DOHH2 (cell line): ENCODE measurements around the gene SLC7A5.
A peak's percentile ranks its signal among the peaks of the same experiment; 100 is the strongest.

Experiments used
- H3F3A ChIP-seq: fragments of 200-600 bp; sonication (generic), shearing (Covaris generic); 2 replicates; pipeline ENCODE4 v1.6.0; 2016; ENCODE audit warnings: antibody characterized with exemption, mild to moderate bottlenecking; ENCODE audit not compliant: control insufficient read depth, insufficient read depth
- H3K27ac ChIP-seq: fragments of 200-600 bp; sonication (generic); 2 replicates; pipeline ENCODE4 v1.5.1; 2014; ENCODE audit warnings: low read depth, mild to moderate bottlenecking, low read length, moderate library complexity
- H3K27me3 ChIP-seq: fragments of 200-600 bp; sonication (generic); 2 replicates; pipeline ENCODE4 v1.6.1; 2014; ENCODE audit warnings: mild to moderate bottlenecking, low read length, mixed read lengths; ENCODE audit not compliant: control insufficient read depth
- H3K36me3 ChIP-seq: fragments of 200-600 bp; sonication (generic); 2 replicates; pipeline ENCODE4 v1.6.1; 2014; ENCODE audit warnings: mild to moderate bottlenecking, low read length, moderate library complexity, mixed read lengths; ENCODE audit not compliant: control insufficient read depth
- H3K4me1 ChIP-seq: fragments of 200-600 bp; sonication (generic); 2 replicates; pipeline ENCODE4 v1.6.1; 2014; ENCODE audit warnings: mild to moderate bottlenecking, low read length, mixed read lengths; ENCODE audit not compliant: control insufficient read depth
- H3K4me2 ChIP-seq: fragments of 200-600 bp; sonication (generic); 2 replicates; pipeline ENCODE4 v1.6.0; 2014; ENCODE audit warnings: mild to moderate bottlenecking, low read length, moderate library complexity
- H3K4me3 ChIP-seq: fragments of 200-600 bp; sonication (generic); 2 replicates; pipeline ENCODE4 v1.5.1; 2014; ENCODE audit warnings: mild to moderate bottlenecking, low read length, mixed read lengths
- H3K79me2 ChIP-seq: fragments of 200-600 bp; sonication (generic); 2 replicates; pipeline ENCODE4 v1.6.1; 2014; ENCODE audit warnings: mild to moderate bottlenecking, low read length, mixed read lengths; ENCODE audit not compliant: control insufficient read depth
- H3K9me2 ChIP-seq: fragments of 200-600 bp; sonication (generic); replicated peaks from 2 replicates; pipeline ENCODE4 v1.6.1; 2014; ENCODE audit warnings: mild to moderate bottlenecking, low read length, mixed read lengths; ENCODE audit not compliant: control insufficient read depth
- H3K9me3 ChIP-seq: fragments of 200-600 bp; sonication (generic); 2 replicates; pipeline ENCODE4 v1.6.1; 2014; ENCODE audit warnings: antibody characterized with exemption, low read length, mixed read lengths; ENCODE audit not compliant: control insufficient read depth, insufficient read depth
- H4K20me1 ChIP-seq: fragments of 200-600 bp; sonication (generic); 2 replicates; pipeline ENCODE4 v1.6.0; 2014; ENCODE audit warnings: low read depth, mild to moderate bottlenecking, antibody characterized with exemption, low read length, moderate library complexity; ENCODE audit not compliant: control insufficient read depth, insufficient read depth
- CTCF ChIP-seq: fragments of 200-600 bp; sonication (generic); IDR thresholded peaks from one replicate; pipeline ENCODE4 v1.5.1; 2014; ENCODE audit warnings: antibody characterized with exemption, mild to moderate bottlenecking, low read depth, low read length; ENCODE audit not compliant: poor library complexity, severe bottlenecking
- EZH2phosphoT487 ChIP-seq: fragments of 200-600 bp; sonication (generic); IDR thresholded peaks from 2 replicates; pipeline ENCODE4 v1.6.1; 2017; ENCODE audit warnings: borderline replicate concordance, mild to moderate bottlenecking, antibody characterized with exemption, low read length, moderate library complexity, mixed read lengths

The SLC7A5 gene

GRCh38 chr16:87850009-87851006, 19.0 kb downstream of the SLC7A5 start:
- H3K79me2 ChIP-seq = peaks cover 99% of the 10 kb centered on the region
- H3K4me1 ChIP-seq = peaks cover 59% of the 10 kb centered on the region
- TF ChIP-seq CTCF (peak; percentile 100), EZH2phosphoT487 (no peak)
- no peaks in the 10 kb centered on the region for H3K9me2 ChIP-seq
- peaks cover 13% of the 10 kb centered on the region for H3F3A ChIP-seq
- peak overlapping the region; percentile 40 for H3K4me3 ChIP-seq
- peak overlapping the region; percentile 54 for H3K27ac ChIP-seq
- peak overlapping the region; percentile 54 for H3K4me2 ChIP-seq
- H3K9me3 ChIP-seq = no peaks in the 10 kb centered on the region
- peaks cover 26% of the 10 kb centered on the region for H4K20me1 ChIP-seq
- H3K27me3 ChIP-seq = no peaks in the 10 kb centered on the region
- H3K36me3 ChIP-seq = peaks cover 92% of the 10 kb centered on the region

GRCh38 chr16:87849419-87850008, 19.8 kb downstream of the SLC7A5 start:
- Histone ChIP-seq H3K9me3 (no peaks in the 10 kb centered on the region), H3K36me3 (peaks cover 92% of the 10 kb centered on the region), H3K27me3 (no peaks in the 10 kb centered on the region), H3K4me1 (peaks cover 51% of the 10 kb centered on the region), H3K9me2 (no peaks in the 10 kb centered on the region), H3F3A (peaks cover 13% of the 10 kb centered on the region), H3K79me2 (peaks cover 99% of the 10 kb centered on the region), H3K4me3 (no peak overlapping the region), H3K4me2 (no peak overlapping the region), H3K27ac (no peak overlapping the region), H4K20me1 (peaks cover 26% of the 10 kb centered on the region)
- TF ChIP-seq EZH2phosphoT487 (no peak), CTCF (no peak)

GRCh38 chr16:87848676-87849345, 20.5 kb downstream of the SLC7A5 start:
- no peaks in the 10 kb centered on the region for H3K9me3 ChIP-seq
- H3K4me3 ChIP-seq = no peak overlapping the region
- peaks cover 44% of the 10 kb centered on the region for H3K4me1 ChIP-seq
- no peak overlapping the region for H3K27ac ChIP-seq
- H3K27me3 ChIP-seq = no peaks in the 10 kb centered on the region
- H3F3A ChIP-seq = peaks cover 9% of the 10 kb centered on the region
- TF ChIP-seq CTCF = no peak
- TF ChIP-seq EZH2phosphoT487 = no peak
- peaks cover 26% of the 10 kb centered on the region for H4K20me1 ChIP-seq
- peaks cover 100% of the 10 kb centered on the region for H3K79me2 ChIP-seq
- H3K9me2 ChIP-seq = no peaks in the 10 kb centered on the region
- no peak overlapping the region for H3K4me2 ChIP-seq
- peaks cover 94% of the 10 kb centered on the region for H3K36me3 ChIP-seq
